NCI-H2029 (cell line): ENCODE measurements around the gene MRPS23.
"Not testable (repeated sequence)": the region's sequence is repeated elsewhere in the genome, so short reads cannot be mapped to it uniquely, and the experiment has no call there.

Source experiments
- DNase-seq: peaks from one replicate; lab custom pipeline; 2025; lab: John Stamatoyannopoulos, UW

The MRPS23 gene

DNA sequence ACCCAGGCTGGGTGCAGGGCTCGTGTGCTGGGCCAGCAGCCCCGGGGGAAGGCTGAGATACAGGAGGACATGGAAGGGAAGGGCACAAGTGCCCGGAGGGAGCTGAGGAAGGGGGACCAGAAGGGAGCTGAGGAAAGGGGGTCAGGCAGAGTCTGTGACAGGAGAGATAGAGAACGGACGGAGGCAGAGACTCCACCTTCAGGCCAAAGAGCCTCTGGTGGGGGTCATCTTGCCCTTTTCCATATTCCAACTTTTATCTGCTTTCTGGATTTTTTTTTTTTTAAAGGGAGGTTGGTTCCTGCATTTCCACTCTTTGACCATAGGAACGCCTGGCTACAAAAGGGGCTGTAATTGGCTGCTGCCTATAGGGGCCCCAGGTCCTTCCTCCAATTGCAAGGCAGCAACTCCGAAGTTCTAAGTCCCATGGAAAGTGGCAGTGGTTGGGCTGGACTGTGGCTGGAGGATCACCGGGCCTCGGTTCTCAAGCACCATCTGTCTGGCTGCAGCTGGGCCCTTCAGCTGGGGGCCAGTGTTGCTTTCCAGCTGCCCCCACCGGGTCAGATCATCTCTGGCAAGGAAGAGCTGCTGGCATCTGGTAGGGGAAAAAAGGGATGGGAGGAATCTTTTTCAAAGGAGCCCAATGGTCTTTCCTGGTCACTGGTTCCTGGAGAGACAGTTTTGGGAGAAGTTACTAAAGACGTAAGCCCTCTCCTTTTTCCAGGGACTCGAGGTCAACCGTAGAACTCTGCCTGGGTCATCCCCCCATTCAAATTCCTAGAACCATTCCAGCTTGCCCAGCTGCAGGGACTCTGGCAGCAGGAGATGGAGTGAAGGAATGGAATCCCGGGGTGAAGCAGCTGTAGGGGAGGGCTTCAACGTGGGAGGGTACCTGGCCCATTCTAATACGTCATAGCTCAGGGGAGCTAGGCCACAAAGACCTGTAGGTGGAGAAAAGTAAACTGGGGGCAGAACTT, 13.1 kb upstream of the MRPS23 start:
- DNase-seq: no peak

DNA sequence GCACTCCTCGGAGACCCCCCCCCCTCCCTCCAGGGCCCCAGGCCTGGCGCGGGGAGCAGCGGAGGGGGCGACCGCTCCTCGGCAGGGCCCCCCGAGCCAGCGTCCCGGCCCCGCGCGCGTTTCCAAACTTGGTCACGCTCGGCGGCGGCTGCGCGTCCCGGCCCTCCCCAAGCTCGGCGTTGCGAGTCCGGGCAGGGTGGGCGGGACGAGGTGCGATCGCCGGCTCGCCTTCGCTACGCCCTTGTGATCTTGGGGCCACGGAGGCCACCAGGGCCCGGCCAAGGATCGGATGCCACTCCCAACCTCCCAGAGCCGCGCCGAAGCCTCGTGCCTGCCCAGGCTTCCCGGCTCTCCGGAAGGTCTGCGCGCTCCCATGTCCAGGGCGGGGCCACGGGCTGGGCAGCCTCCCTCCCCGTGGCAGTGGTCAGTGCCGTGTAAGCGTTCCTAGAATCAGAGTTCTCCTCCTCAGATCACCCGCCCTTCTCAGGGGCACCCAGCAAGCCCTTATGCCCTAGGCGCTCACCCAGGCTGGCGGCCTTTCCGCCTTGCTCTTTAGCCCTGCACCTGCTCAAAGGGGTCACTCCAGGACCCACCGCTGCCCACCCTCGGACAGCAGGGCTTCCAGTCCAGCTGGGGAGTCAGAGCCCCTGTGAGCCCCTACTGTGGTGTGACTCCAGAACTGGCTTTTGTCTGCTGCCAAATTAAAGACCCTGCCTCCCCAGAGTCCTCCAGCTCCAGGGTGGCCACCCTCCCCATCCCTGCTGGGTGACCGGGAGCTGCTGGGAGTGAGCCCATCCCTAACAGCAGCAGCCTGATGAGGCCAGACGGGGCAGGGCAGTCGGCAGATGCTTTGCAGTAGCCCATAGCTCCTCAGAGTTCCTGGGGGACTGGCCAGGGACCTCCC, 12.2 kb upstream of the MRPS23 start:
- DNase-seq: no peak

DNA sequence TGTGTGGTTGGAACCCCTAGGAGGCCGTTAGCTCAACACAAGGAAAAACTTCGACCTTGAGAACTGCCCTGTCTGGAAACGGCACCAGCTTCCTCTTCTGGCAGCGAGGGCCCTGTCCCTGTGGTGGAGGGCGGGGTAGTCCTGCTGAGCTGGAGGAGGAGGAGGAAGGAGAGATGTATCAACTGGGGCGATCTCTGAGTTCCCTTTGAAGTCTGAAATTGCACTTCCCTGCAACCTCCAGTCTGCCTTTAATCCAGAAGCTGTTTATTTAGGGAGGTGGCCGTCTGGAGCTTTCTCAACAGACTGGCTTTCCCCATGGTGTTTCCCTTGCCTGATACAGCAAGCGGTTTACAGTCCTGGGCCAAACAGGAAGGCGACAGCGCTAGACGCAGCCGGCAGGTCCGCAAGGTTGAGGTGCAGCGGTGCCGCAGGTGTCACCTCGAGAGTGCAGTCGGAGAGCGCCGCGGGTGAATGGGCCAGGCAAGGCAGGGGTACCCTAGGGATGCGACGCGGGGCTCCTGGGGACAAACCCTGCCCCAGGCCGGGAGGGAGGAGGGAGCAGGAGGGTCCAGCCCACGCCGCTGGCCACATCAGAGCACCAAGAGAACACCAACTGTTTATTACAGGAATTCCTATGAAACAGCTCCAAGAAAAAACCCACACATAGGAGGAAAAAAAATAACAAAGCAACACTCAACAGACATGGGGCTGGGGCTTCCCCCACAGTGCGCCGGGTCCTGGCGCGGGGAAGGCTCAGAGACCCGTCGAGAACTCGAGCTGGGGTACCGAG, 11.4 kb upstream of the MRPS23 start:
- DNase-seq: no peak

DNA sequence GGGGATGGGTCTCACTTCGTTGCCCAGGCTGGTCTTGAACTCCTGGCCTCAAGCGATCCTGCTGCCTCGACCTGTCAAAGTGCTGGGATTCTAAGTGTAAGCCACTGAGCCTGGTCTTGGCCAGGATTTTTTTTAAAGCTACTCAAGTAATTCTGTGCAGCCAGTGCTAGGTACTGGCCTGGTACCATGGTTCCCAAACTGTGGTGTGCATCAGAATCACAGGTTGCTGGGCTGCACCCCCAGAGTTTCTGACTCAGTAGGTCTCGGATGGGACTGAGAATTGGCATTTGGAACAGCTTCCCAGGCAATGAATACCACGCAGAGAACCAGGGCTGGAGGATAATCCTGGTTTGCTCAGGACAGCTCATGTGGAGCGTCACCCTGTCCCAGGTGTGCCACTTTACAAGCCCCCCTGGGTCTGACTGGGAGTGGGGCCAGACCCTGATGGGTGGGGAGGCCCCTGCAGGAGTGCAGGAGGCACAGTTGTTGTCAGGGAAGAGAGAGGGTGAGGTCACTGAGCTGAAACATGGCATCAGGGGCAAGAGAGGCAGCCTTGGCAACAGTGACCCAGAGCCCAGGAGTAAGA, 10.7 kb upstream of the MRPS23 start:
- no peak for DNase-seq

DNA sequence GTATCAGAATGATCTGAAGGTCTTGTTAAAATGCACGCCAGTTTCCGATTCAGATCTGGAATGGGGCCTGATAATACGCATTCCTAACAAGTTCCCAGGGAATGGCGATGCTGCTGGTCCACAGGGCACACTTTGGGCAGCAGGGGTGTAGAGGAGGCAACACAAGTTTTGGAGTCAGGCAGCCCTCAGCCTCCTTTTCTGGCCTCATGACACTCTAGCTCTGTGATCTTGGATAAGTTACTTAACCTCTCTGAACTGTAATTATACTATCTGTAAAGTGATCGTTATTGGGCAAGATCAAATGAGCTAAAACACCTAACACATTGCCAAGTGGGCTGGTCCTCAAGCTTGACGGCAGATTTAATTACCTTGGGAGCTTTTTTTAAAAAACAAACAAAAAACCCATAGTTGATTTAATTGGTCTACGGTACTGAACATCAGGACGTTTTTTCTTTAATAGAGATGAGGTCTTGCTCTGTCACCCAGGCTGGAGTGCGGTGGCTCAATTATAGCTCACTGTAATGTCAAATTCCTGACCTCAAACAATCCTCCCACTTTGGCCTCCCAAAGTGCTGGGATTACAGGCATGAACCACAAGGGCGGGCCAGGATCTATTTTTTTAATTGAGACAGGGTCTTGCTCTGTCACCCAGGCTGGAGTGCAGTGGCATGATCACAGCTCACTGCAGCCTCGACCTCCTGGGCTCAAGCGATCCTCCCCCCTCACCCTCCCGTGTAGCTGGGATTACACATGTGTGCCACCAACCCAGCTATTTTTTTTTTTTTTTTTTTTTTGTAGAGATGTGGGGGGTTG, 10.0 kb upstream of the MRPS23 start:
- no peak for DNase-seq

DNA sequence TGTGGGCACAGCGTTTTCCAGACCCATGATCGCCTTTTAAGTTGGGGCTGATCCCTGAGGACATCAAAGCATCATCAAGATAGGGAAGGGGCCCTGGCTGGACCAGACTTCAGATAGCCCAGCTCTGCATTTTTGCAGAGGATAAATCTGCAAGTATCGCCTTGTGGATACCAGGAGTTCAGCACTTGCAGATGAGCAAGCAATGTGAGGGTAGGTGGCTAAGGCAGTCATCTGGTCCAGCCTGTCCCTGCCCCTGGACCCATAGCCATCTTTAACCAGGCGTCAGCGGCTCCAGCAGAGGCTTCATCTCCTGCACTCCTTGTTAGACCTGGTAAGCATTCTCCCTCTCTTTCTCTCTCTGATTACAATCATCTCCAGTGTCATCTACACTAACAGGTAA, 9.0 kb upstream of the MRPS23 start:
- DNase-seq: no peak

DNA sequence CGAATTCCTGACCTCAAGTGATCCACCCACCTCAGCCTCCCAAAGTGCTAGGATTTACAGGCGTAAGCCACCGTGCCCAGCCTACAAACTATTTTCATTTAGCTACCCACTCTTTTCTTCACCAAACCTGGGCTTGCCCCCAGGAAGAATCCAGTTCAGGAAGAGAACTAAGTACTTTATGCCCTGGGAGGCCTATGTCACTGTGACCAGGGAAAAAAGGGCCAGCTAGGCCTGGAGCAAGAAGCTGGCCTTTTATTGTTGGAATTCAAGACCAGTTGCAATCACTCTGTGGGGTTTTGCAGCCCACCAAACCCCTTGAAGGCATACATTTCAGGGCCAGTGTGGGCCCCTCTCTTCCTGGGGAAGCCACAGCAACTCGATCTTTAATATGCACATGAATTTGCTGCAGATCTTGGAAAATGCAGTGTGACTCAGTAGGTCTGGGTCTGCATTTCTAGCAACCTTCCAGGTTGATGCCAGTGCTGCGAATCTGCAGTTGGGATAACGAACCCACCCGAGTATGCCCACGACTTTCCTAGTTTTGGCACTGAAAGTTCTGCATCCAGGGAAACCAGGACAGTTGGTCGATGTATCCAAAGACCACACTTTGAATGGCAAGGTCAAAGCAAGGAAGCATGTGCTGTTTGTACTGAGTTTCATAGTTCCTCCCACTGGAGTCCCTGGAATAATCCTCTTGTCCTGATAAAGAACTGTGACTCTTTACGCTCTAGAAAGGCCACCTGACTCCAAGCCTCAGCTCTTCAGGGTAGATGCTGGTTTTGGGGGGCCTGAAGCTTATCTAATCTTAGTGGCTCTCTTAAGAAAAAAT, 7.2 kb upstream of the MRPS23 start:
- DNase-seq: no peak

DNA sequence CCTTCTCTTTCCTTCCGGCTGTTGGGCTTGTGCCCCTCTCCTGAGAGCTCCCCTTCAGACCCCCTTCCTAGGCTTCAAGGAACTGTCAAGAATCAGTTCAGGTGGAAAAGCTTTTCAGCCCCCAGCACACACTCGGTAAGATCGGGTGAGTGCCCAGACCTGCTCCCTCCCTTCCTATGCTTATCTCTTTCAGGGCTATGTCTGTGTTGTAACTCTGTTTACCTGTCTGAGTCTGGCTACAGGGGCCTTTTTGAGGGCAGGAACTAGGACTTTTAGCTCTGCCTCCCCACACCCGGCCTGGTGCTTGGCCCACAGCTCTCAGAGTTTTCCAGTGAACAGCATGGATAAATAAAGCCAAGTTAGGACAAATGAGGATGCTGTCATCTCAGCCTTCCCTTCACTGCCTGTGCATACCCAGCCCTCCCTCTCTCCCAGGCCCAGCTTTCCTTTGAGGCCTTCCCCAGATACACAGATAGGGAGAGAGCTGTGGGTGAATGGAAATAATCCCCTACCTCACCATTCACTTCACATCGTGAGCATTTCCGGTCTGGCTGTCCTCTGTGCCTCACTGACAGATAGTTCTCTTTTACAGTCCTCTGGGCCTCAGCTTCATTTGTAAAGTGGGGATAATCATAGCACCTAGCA, 5.7 kb upstream of the MRPS23 start:
- DNase-seq: no peak

DNA sequence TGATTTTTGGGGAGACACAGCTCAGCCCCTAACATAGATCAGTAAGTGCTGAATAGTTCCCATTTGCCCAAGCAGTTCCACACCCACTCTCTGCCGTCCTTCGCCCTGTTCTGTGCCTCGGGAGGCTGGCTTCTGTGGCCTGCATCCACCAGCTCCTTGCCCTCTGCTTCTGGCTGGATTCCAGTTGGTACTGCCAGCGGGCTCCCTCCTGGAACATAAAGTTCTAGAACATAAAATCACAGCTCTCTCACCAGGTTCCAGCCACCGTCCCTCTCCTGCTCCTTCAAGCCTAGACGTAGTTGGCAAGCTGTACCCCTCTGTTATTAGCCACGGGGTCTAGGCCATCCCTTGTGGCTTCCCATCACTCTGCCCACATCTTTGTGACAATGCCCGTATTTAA, 3.9 kb upstream of the MRPS23 start:
- no peak for DNase-seq

DNA sequence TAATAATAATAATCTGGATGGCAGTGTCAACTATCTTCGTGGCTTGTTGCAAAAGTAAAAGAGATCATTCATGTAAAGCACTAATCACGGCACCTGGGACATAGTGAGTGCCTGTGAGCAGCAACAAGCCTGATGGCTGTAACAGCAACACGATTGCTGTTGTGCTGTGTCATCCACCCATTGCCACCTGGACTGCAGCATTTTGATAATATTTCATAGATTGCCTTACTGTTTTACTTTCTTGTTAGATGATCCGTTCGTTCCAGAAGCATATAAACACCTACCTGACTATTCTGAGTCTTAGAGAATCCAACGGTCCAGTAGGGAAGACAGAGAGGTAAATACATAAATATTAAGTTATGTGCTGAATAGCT, 3.1 kb upstream of the MRPS23 start:
- no peak for DNase-seq

DNA sequence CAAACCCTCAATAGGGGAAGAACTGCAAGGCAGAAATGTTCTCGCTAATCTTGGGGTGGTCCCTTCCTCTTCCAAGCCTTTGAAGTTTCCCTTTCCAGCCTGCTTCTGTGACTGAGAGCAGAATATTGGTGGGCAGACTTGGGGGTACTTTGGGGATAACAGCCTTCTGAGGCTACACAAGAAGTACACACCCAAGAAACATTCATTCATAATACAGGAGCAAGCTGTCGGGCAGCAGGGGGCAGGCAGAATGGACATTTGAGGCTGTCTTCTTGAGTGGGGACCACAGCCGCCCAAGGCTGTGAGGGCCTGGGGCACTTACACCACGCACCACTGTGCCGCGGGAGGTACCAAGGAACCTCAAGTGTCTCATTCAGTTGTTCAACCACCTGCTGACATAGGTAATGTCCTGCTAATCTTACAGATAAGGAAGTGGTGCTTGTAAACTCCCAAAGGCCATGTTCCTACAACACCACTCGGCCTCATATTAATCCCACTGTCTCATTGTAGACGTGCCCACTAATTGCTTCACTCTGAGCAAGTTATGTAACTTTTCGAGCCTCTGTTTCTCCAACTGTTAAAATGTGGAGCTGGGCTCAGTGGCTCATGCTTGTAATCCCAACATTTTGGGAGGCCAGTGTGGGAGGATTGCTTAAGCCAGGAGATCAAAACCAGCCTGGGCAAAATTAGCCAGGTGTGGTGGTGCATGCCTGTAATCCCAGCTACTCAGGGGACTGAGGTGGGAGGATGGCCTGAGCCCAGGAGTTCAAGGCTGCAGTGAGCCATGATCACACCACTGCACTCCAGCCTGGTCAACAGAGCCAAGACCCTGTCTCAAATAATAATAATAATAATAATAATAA, 2.5 kb upstream of the MRPS23 start:
- no peak for DNase-seq

DNA sequence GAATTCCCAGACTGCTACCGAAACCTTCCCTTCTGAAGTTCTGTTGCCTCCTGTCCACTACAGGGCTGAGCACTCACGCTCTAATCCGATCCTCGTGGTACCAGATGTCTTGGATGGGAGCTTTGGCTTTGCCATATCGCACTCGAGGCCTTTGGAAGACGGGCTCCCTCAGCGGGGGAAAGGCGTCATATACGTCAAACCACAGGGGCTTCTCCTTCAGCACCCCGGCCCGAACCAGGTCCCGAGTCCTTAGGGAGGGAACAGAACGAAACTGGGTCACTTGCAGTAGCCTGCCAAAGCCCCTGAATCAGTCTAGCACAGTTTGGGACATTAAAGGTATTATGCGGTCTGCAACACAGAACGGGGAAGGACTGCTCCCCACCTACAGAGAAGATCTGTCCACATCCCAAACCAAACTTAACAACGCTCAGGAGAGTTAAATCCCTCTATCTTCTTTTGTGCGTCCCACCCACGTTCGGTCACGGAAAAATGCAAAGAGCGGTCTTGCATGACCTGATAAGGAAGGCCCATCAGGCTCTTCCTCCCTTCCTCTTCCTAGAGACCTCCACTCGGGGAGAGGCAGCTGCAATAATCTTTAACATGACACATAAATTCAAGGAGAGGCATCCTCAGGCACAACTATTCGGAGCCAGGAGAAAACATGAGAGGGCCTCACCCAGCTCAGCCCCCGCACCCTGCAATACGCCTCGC, 526 bp downstream of the MRPS23 start:
- DNase-seq: no peak

DNA sequence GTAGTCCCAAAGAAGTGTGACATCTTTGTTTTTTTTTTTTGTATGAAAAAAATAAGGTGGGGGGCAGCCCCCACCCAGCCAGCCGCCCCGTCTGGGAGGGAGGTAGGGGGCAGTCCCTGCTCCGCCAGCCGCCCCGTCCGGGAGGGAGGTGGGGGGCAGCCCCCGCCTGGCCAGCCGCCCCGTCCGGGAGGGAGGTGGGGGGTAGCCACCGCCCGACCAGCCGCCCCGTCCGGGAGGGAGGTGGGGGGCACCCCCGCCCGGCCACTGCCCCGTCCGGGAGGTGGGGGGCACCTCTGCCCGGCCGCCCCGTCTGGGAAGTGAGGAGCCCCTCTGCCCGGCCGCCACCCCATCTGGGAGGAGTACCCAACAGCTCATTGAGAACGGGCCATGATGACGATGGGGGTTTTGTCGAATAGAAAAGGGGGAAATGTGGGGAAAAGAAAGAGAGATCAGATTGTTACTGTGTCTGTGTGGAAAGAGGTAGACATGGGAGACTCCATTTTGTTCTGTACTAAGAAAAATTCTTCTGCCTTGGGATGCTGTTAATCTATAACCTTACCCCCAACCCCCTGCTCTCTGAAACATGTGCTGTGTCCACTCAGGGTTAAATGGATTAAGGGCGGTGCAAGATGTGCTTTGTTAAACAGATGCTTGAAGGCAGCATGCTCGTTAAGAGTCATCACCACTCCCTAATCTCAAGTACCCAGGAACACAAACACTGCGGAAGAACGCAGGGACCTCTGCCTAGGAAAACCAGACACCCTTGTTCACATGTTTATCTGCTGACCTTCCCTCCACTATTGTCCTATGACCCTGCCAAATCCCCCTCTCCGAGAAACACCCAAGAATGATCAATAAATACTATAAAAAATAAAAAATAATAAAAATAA, 3.5 kb downstream of the MRPS23 start:
- DNase-seq: not testable (repeated sequence)

DNA sequence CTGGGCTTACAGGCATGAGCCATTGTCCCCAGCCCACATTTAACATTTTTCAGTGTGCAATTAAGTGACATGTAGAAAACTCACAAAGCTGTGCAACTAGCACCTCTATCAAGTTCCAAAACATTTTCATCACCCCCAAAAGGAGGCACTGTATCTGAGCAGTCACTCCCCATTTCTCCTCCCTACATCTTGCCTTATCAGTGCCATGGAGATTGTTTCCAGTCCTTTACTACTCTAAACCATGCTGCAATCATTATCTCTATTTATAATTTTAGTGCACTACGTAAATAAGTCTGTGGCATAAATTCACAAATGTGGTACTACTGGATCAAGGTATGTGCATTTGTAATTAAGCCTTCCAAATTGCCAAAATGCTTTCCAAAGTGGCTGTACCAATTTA, 7.6 kb downstream of the MRPS23 start:
- DNase-seq: no peak

DNA sequence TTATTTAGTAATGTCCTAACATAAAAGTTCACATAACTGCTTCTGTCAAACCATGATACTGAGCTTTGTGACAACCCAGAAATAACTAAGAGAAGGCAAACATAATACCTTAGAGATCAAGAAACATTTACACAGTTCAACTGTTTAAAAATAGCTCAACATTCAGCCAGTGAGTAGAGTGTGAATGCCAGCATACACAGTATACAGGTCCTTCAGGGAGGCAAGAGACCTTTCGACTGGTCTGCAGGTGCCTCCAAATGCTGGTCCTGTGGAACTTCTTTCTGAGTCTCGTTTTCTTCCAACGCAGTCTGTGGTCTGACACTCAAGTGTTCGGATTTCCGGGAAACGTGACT, 10.3 kb downstream of the MRPS23 start:
- no peak for DNase-seq

DNA sequence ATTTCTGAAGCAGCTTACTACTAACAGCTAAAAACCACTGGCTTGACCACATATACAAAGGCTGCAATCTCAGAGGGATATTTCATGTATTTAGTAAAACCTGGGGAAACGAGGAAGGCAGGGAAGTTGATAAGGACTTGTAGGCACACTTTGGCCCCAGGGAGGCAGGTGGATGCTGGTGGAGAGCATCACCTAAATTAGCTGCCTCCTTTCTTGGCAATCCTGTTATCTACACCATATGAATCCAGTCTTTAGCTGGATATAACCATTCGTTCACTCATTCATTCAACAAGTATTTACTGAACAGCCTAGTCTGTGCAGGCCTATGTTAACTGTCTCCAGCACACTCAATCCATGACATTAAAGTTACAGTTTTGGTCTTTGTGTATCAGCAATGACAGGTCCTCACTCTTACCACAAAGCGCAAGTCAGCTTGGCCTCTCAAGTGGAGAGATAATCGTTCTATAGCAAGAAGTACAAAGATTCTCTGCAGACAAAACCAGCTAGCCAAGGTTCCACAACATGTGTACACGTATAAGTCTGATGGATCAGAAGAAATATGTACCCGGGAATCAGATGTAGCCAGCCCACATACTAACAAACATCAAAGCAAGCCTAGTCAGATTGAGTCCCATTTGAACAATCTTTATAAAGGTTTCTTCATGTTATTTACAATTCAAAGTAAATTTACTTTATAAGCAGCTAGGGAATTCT, 10.8 kb downstream of the MRPS23 start:
- DNase-seq: no peak
